K562 (cell line): ENCODE measurements around the gene ZNF586.

ENCODE experiments used
- CEBPB ChIP-seq: fragments of 450-650 bp; IDR thresholded peaks from 2 replicates; pipeline ENCODE4 v1.6.1; 2016; ENCODE audit warnings: missing genetic modification characterization, missing compliant biosample characterization
- MYNN ChIP-seq, 2 experiments: sonication (generic); formaldehyde crosslinking in 1 of 2; IDR thresholded peaks; 2 replicates each; pipeline versions ENCODE4 v1.5.0 to v1.6.1; 2016 to 2020; ENCODE audit warnings: antibody characterized with exemption in 1 of 2, missing genetic modification reagents in 1 of 2
- SMARCE1 ChIP-seq: fragments of 450-650 bp; IDR thresholded peaks from 2 replicates; pipeline ENCODE4 v1.7.1; 2016; ENCODE audit warnings: mild to moderate bottlenecking
- TF ChIP-seq, protein P1 (sequence below), 3 experiments: IDR thresholded peaks in 2 of 3; conservative IDR thresholded peaks in 1 of 3; 2 replicates each; pipeline ENCODE4 v1.5.1; 2011 to 2012; ENCODE audit warnings: low read length in 3 of 3, mild to moderate bottlenecking in 3 of 3, control low read depth in 2 of 3, improper control_type of control experiment in 1 of 3, inconsistent platforms in 1 of 3, low read depth in 1 of 3, mixed read lengths in 1 of 3, moderate library complexity in 1 of 3; ENCODE audit not compliant: insufficient read depth in 2 of 3

DNA sequence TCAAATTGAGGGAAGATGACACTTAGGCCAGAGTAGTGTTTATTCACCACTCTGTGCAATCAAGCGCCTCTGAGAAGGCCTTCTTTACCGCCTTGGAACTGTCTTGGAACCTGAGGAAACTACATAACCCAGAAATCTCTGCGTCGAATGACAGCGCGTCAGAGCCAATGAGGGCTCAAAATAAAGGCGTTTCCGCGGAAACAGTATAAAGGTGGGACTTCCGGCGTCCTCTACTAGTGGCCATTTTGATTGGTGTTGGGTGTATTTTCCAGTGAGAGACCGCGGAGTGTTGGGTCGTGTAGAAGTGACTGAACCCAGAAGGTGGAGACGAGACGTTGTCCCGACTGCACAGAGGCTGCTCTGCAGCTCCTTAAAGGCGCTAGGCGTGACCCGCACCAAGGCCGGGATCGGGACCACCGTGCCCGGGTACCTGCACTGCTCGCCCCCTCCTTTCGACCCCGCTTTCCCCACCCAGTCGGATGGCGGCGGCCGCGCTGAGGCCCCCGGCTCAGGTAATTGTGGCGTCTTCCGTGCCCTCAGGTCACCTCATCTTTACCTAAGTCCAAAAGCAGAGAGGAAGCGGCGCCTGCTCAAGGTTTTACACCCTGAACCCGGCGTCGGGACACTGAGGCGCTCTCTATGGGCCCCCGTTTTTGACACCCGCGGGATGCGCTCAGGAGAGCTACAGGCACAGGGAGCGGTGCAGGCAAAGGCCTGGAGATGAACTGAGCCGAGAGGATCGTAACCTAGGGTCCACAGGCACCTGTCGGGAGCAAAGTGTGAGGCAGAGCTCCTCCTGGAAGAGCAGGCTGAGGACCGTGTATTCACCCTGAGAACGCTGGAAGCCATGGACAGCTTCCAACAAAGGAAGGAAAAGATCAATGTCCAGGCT, 22.6 kb upstream of the ZNF586 start, which contains the start of gene ZNF776:
- TF ChIP-seq CEBPB (no peak), MYNN (IDR thresholded peaks at IDR 0.05) (no peak), MYNN (CRISPR knock-in tag; IDR thresholded peaks at IDR 0.05) (no peak), SMARCE1 (no peak)
- TF ChIP-seq, protein P1, sequence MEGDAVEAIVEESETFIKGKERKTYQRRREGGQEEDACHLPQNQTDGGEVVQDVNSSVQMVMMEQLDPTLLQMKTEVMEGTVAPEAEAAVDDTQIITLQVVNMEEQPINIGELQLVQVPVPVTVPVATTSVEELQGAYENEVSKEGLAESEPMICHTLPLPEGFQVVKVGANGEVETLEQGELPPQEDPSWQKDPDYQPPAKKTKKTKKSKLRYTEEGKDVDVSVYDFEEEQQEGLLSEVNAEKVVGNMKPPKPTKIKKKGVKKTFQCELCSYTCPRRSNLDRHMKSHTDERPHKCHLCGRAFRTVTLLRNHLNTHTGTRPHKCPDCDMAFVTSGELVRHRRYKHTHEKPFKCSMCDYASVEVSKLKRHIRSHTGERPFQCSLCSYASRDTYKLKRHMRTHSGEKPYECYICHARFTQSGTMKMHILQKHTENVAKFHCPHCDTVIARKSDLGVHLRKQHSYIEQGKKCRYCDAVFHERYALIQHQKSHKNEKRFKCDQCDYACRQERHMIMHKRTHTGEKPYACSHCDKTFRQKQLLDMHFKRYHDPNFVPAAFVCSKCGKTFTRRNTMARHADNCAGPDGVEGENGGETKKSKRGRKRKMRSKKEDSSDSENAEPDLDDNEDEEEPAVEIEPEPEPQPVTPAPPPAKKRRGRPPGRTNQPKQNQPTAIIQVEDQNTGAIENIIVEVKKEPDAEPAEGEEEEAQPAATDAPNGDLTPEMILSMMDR (IDR thresholded peaks at IDR 0.05 in 2 of 3, conservative IDR thresholded peaks at IDR 0.05 in 1 of 3; ENCODE audit: insufficient read depth in 2 of 3, low read depth in 1 of 3, low read length in 3 of 3), result no peak
